CD4-positive, CD25-positive, alpha-beta regulatory T cell (primary cell): ENCODE results near the gene OR52M1. TPM values are rescaled to one million over a fixed set of nuclear protein-coding genes. Genes with fewer than 3 reads are reported as not detected.

Source experiments
- polyA plus RNA-seq, 4 donors: library from polyadenylated mRNA; unstranded; fragments of 300-500 nt; fragmentation: Illumina TruSeq; gene quantifications; one replicate each; pipeline ENCODE4 v1.2.3, GENCODE V29; 2021
- total RNA-seq: library from RNA; stranded (reverse); gene quantifications from one replicate; pipeline ENCODE4 v1.2.3, GENCODE V29; 2022

Gene OR52M1
- total and polyA plus RNA-seq, 5 donors from 2014 or later: not detected

Other genes starting within 250 kb of the OR52M1 start
- gene OR52B4, start 176.8 kb upstream of the OR52M1 start, total RNA-seq: not detected
- not detected for gene OR52B4, start 176.8 kb upstream of the OR52M1 start, polyA plus RNA-seq
- 27.1 TPM for gene TRIM21, start 151.5 kb upstream of the OR52M1 start, total RNA-seq
- gene TRIM21, start 151.5 kb upstream of the OR52M1 start, polyA plus RNA-seq: 10 to 100 TPM; 60.1 to 79.3 (median 68.4) TPM
- not detected for gene OR52K2, start 95.9 kb upstream of the OR52M1 start, total RNA-seq
- gene OR52K2, start 95.9 kb upstream of the OR52M1 start, polyA plus RNA-seq: not detected
- gene OR52K1, start 62.5 kb upstream of the OR52M1 start, total RNA-seq: not detected
- not detected for gene OR52K1, start 62.5 kb upstream of the OR52M1 start, polyA plus RNA-seq
- gene OR52I2, start 36.6 kb downstream of the OR52M1 start, total RNA-seq: not detected
- not detected for gene OR52I2, start 36.6 kb downstream of the OR52M1 start, polyA plus RNA-seq
- gene OR52I1, start 48.8 kb downstream of the OR52M1 start, total RNA-seq: not detected
- not detected for gene OR52I1, start 48.8 kb downstream of the OR52M1 start, polyA plus RNA-seq
- gene TRIM68, start 63.0 kb downstream of the OR52M1 start, total RNA-seq: 10.1 TPM
- 10 to 100 TPM; 17.0 to 22.3 (median 18.4) TPM for gene TRIM68, start 63.0 kb downstream of the OR52M1 start, polyA plus RNA-seq
- gene OR51D1, start 92.3 kb downstream of the OR52M1 start, total RNA-seq: not detected
- gene OR51D1, start 92.3 kb downstream of the OR52M1 start, polyA plus RNA-seq: not detected
- gene OR51E1, start 98.8 kb downstream of the OR52M1 start, total RNA-seq: not detected
- gene OR51E1, start 98.8 kb downstream of the OR52M1 start, polyA plus RNA-seq: not detected
- not detected for gene OR51E2, start 152.7 kb downstream of the OR52M1 start, total RNA-seq
- gene OR51E2, start 152.7 kb downstream of the OR52M1 start, polyA plus RNA-seq: not detected
- gene MMP26, start 159.6 kb downstream of the OR52M1 start, total RNA-seq: not detected
- gene MMP26, start 159.6 kb downstream of the OR52M1 start, polyA plus RNA-seq: not detected
- gene OR51F1, start 224.7 kb downstream of the OR52M1 start, total RNA-seq: not detected
- gene OR51F1, start 224.7 kb downstream of the OR52M1 start, polyA plus RNA-seq: not detected